IPS-15b (cell line): Measurements from ENCODE around the gene FER1L5.

Experiments
- H3K27me3 ChIP-seq: one replicate; pipeline ENCODE4 v1.6.1; 2013; ENCODE audit warnings: low read length; ENCODE audit not compliant: control insufficient read depth, insufficient read depth
- H3K36me3 ChIP-seq: one replicate; pipeline ENCODE4 v1.6.1; 2013; ENCODE audit warnings: low read length; ENCODE audit not compliant: control insufficient read depth, insufficient read depth
- H3K4me1 ChIP-seq: one replicate; pipeline ENCODE4 v1.6.1; 2013; ENCODE audit warnings: mild to moderate bottlenecking, low read length; ENCODE audit not compliant: control insufficient read depth, insufficient read depth
- H3K4me3 ChIP-seq: one replicate; pipeline ENCODE4 v1.5.1; 2013; ENCODE audit warnings: low read depth, low read length
- H3K9ac ChIP-seq: one replicate; pipeline ENCODE4 v1.6.1; 2013; ENCODE audit warnings: low read depth, mild to moderate bottlenecking, low read length
- H3K9me3 ChIP-seq: one replicate; pipeline ENCODE4 v1.6.1; 2013; ENCODE audit warnings: mild to moderate bottlenecking, low read length; ENCODE audit not compliant: control insufficient read depth, insufficient read depth

FER1L5 gene

DNA sequence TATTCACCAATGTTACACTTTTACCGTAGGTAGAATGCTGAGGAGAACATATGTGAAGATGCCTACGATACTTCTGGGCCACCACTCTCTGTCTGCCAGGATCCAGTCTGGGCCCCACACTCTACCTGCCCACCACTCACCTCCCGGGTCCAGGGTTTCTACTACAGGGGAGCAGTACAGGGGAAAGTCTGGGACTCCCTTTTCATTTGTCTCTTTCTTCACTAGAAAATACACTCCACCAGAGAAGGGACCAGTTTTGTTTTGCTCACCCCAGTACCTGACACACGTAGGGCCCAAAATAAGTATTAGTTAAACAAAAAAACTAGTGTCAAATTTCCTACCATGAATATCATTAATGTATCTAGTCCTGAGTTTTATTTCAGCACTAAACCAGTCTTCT lies 25.6 kb upstream of the FER1L5 start:
- H3K9me3 ChIP-seq, result no peaks in the 10 kb centered on the region
- peaks cover 21% of the 10 kb centered on the region for H3K36me3 ChIP-seq
- H3K4me3 ChIP-seq, result no peak overlapping the region
- no peaks in the 10 kb centered on the region for H3K4me1 ChIP-seq
- no peaks in the 10 kb centered on the region for H3K27me3 ChIP-seq
- no peak overlapping the region for H3K9ac ChIP-seq

DNA sequence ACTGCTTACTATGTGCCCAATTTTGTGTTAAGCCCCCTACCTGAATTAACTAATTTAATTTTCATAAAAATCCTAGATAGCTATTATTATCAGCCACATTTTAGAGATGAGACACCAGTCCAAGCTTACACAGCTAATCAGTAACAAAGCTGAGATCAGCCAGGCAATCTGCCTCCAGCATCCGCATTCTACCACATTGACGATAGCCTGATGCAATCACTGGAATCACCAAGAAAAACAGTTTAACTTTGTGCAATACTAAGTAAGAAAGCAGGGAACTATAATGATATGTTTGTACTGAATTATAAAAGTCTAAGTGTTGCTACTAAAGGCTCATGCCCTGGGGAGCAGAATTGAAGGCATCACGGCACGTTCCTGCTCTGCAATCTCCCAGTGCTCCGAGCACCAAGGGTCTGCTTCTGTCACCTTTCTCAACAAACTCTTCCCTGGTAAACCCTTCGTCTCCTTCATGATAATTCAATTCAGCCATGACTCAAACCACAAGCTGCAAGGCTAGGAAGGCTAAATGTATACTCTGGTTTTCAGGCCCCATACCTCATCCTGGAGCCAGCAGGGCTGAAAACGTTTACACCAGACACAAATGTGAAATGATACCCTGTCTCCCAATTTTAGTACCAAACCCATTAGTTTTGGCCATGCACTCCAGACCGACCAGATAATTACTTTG lies 23.8 kb upstream of the FER1L5 start:
- no peak overlapping the region for H3K4me3 ChIP-seq
- H3K9ac ChIP-seq, result no peak overlapping the region
- no peaks in the 10 kb centered on the region for H3K4me1 ChIP-seq
- peaks cover 20% of the 10 kb centered on the region for H3K36me3 ChIP-seq
- no peaks in the 10 kb centered on the region for H3K9me3 ChIP-seq
- no peaks in the 10 kb centered on the region for H3K27me3 ChIP-seq

DNA sequence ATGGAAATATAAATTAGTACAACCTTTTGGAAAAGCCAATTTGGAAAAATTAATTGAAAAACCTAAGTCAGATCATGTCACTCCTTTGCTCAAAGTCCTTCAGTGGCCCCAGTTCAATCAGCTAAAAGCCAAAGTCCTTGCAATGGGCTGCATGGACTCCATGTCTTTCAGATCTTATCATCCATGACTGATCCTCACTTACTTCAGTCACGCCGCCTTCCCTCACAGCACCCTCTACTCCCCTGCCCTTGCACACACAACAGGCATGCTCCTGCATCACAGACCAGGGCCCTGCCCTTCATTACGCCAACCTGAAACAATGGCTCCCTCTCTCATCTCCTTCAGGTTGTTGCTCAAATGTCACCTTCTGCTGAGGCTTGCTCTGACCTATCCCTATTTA lies 20.0 kb upstream of the FER1L5 start:
- Histone ChIP-seq H3K4me3 (no peak overlapping the region), H3K9ac (no peak overlapping the region), H3K36me3 (peaks cover 15% of the 10 kb centered on the region), H3K9me3 (no peaks in the 10 kb centered on the region), H3K4me1 (no peaks in the 10 kb centered on the region), H3K27me3 (no peaks in the 10 kb centered on the region)

DNA sequence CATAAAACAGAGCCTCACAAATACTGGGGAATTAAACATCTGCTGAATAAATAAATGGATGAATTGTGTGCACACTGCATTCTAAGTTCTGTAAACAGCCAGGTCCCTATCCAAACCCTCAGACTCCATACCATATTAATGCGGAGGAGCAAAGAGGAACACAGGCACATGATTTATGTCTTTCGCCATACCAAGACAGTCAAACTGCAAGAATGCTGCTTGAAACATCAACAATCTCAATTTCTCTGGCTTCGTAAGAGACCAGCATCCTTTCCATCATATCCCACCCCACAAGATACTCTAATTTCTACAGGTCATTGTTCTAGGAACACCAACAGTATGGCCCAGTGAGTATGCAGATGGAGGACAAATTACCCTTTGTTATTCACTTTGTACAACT lies 19.4 kb upstream of the FER1L5 start:
- H3K9me3 ChIP-seq, result no peaks in the 10 kb centered on the region
- no peak overlapping the region for H3K4me3 ChIP-seq
- peaks cover 13% of the 10 kb centered on the region for H3K36me3 ChIP-seq
- no peaks in the 10 kb centered on the region for H3K27me3 ChIP-seq
- H3K4me1 ChIP-seq, result no peaks in the 10 kb centered on the region
- no peak overlapping the region for H3K9ac ChIP-seq

DNA sequence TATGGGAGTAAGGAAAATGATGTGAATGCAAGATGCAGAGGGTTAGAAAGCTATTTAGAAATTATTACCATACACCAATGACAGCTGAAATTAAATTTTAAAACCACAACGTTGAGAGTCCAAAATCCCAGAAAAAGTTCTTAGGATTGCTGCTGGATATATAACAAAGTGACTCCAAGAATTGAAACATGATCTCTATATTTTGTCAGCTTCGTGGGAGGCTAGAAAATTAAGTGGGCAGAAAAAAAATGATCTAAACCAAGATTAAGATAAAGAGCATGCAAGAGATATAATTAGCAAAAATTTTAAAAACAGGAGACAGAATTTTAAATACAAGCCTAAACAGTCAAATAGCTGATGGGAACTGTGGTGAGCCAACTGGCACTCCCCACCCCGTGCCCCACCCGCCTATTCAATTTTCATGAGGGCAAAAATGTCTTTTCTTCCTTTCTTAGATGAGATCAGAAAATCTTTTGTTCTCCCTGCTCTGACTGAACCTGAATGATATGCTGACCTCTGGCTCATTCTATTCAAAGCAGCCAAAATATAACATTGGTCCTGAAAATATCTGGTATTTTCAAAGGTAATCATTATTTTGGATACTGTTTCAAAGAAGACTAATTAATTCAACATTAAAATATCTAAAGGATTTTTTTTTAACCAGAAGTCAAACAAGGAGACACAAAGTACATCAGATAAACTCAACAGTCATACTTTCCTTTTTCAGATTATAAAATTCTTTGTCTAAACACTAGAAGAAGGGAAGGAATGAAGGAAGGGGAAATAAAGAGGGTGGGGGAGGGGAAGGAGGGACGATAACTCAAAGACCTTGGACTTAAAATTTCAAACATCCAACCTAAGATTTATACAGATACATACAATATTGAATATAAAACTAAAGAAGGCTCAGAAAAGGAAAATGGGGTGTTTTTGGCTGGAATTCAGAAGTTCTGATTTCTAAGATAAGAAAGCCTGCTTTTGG lies 16.7 kb upstream of the FER1L5 start:
- no peaks in the 10 kb centered on the region for H3K4me1 ChIP-seq
- no peaks in the 10 kb centered on the region for H3K27me3 ChIP-seq
- H3K9me3 ChIP-seq, result no peaks in the 10 kb centered on the region
- H3K9ac ChIP-seq, result no peak overlapping the region
- no peak overlapping the region for H3K4me3 ChIP-seq
- H3K36me3 ChIP-seq, result peaks cover 3% of the 10 kb centered on the region

DNA sequence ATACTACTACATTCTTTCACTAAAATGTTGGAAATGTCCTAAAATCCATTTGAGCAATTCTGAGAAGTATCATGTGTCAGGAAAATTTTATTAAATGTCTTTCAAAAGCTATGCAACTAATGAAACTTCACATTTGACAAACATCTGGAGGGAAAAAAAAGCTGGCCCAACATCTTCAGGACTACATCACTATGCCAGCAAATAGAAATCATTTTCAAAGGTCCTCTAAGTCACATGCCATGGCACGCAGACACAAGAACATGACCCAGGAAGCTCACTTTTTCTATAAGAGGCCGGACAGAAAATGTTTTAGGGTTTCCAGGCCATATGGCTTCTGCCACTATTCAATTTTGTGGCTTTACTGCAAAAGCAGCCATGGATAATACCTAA lies 16.0 kb upstream of the FER1L5 start:
- peaks cover 7% of the 10 kb centered on the region for H3K36me3 ChIP-seq

DNA sequence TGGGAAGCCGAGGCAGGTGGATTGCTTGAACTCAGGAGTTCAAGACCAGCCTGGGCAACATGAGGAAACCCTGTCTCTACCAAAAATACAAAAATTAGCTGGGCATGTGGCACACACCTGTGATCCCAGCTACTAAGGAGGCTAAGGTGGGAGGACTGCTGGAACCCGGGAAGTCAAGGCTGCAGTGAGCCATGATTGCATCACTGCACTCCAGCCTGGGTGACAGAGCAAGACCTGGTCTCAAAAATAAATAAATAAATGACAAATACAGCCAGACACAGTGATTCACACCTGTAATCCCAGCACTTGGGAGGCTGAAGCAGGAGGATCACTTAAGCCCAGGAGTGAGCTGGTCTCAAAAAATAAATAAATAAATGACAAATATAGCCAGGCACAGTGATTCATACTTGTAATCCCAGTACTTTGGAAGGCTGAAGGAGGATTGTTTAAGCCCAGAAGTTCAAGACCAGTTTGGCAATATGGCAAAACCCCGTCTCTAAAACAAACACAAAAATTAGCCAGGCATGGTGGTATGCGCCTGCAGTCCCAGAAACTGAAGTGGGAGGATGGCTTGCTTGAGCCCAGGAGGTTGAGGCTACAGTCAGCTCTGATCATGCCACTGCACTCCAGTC lies 10.6 kb upstream of the FER1L5 start:
- no peaks in the 10 kb centered on the region for H3K4me1 ChIP-seq
- no peak overlapping the region for H3K4me3 ChIP-seq
- no peaks in the 10 kb centered on the region for H3K27me3 ChIP-seq
- peaks cover 5% of the 10 kb centered on the region for H3K36me3 ChIP-seq
- no peaks in the 10 kb centered on the region for H3K9me3 ChIP-seq
- H3K9ac ChIP-seq, result no peak overlapping the region

More for the DNA sequence above, 16.0 kb upstream of the FER1L5 start:
- Histone ChIP-seq H3K4me1 (no peaks in the 10 kb centered on the region), H3K27me3 (no peaks in the 10 kb centered on the region), H3K4me3 (no peak overlapping the region), H3K9me3 (no peaks in the 10 kb centered on the region), H3K9ac (no peak overlapping the region)

DNA sequence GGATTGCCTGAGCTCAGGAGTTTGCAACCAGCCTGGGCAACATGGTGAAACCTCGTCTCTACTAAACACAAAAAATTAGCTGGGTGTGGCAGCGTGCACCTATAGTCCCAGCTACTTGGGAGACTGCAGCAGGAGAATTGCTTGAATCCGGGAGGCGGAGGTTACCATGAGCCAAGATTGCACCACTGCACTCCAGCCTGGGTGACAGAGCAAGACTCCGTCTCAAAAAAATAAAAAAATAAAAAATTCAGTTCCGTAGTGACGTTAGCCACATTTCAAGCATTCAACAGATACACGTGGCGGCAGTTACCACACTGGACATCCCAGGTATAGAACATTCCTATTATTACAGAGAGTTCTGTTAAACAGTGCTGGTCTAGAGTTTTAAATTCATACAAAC lies 8.9 kb upstream of the FER1L5 start:
- H3K9me3 ChIP-seq, result no peaks in the 10 kb centered on the region
- H3K36me3 ChIP-seq, result peaks cover 5% of the 10 kb centered on the region
- H3K9ac ChIP-seq, result no peak overlapping the region
- H3K4me1 ChIP-seq, result no peaks in the 10 kb centered on the region
- H3K4me3 ChIP-seq, result no peak overlapping the region
- peaks cover 3% of the 10 kb centered on the region for H3K27me3 ChIP-seq

DNA sequence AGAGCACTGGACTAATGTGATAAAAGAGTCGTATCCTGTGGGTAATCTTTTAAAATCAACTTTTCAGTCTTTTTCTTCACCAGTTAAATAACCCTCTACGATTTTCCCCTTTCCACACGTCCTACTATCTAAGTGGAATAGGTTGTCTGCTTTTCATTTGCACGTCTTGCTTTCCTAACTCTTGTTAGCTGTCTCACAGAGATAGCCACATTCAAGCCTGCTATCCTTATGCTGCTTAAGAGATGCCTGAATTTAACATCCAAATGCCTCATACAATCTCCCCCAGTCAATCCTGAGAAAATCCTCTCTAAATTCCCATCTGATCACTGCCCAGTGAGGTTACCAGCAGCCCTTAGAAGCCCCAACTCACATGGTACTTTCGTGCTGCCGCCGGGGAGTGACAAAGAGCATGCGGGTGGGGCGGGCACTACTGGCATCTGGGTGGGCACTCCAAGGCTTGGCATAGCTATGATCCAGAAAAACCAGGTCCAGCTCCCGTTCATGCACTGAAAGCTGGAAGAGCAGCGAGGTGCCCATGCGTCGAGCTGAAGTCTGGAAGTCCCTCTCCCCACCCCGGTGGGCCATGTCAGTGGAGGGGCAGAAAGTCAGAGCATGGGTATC lies 5.9 kb upstream of the FER1L5 start:
- Histone ChIP-seq H3K27me3 (peaks cover 3% of the 10 kb centered on the region), H3K9me3 (no peaks in the 10 kb centered on the region), H3K36me3 (no peaks in the 10 kb centered on the region), H3K4me3 (peak overlapping the region; percentile 82), H3K4me1 (no peaks in the 10 kb centered on the region), H3K9ac (no peak overlapping the region)

DNA sequence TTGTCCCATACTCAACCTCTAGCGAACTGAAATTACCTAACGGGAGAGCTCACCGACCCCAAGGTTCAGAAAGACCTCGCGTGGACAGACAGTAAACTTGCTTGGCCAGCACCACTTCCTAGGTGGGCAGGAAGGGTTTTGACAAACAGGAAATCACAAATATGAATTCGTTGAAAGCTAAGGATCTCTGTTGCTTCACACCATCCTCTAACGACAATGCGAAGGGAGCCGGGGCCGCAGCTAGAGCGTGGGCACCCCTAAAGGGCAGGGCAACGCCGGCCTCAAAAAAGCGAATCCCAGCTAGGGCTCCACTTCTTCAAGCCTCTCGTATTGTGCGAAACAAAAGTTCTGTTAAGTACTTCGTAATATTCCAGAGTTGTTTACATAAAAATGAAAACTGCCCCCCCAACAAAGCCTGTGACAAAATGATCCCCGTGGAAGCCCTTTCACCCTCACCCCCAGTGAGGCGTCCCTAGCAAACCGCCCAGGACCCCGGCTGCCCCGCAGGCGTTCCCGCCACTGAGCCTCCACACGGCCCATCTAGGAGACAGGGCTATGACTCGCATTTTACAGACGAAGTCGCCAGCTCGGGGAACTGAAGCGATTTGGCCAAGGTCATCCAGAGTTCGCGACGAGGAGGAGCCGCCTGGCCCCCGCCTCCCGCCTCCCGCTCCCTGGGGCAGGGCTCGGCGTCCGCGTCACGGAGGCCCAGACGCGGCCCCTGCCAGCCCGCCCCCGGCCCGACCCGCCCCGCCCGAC lies 5.0 kb upstream of the FER1L5 start:
- Histone ChIP-seq H3K36me3 (no peaks in the 10 kb centered on the region), H3K4me3 (peak overlapping the region; percentile 82), H3K9ac (peak overlapping the region; percentile 65), H3K4me1 (no peaks in the 10 kb centered on the region), H3K27me3 (peaks cover 3% of the 10 kb centered on the region), H3K9me3 (no peaks in the 10 kb centered on the region)
